Measurements from ENCODE around the gene PEX11A. TPM values are rescaled to one million over a fixed set of nuclear protein-coding genes. Genes with fewer than 3 reads are reported as not detected.

Gene PEX11A
- total RNA-seq, 2 experiments from 2014 or later, result 1.7 to 2.8 TPM

- CTCF ChIA-PET, result interaction anchor here (1.6 kb wide), 1 partner anchor 8 kb away, joined by 4 read pairs; no protein-coding TSS in a partner anchor
- H3K9me3 Mint-ChIP-seq, result no peaks in the 10 kb centered on the region
- DNase-seq, result no peak
- H3K4me1 Mint-ChIP-seq, result peaks cover 5% of the 10 kb centered on the region
- no peaks in the 10 kb centered on the region for H3K36me3 Mint-ChIP-seq (ENCODE audit: low read depth)
- no peak overlapping the region for H3K4me3 Mint-ChIP-seq
- POLR2A ChIA-PET, result no interaction called here
- peaks cover 36% of the 10 kb centered on the region for H3K27me3 Mint-ChIP-seq
- no peak overlapping the region for H3K27ac Mint-ChIP-seq
Measured at GRCh38 chr15:89662893-89663626, 27.5 kb downstream of the PEX11A start.

- no peak overlapping the region for H3K4me3 Mint-ChIP-seq
- peaks cover 1% of the 10 kb centered on the region for H3K36me3 Mint-ChIP-seq (ENCODE audit: low read depth)
- H3K27ac Mint-ChIP-seq, result no peak overlapping the region
- ChIA-PET POLR2A (no interaction called here), CTCF (interaction anchor here (0.7 to 1.3 kb wide), 2 partner anchors 12 to 20 kb away, joined by 3 read pairs; no protein-coding TSS in a partner anchor)
- peaks cover 55% of the 10 kb centered on the region for H3K27me3 Mint-ChIP-seq
- peaks cover 11% of the 10 kb centered on the region for H3K4me1 Mint-ChIP-seq
- DNase-seq, result no peak
- no peaks in the 10 kb centered on the region for H3K9me3 Mint-ChIP-seq
Measured at GRCh38 chr15:89660556-89660955, 30.0 kb downstream of the PEX11A start.

GRCh38 chr15:89659295-89659694, 31.3 kb downstream of the PEX11A start:
- H3K36me3 Mint-ChIP-seq (ENCODE audit: low read depth), result peaks cover 2% of the 10 kb centered on the region
- H3K4me3 Mint-ChIP-seq, result no peak overlapping the region
- no peaks in the 10 kb centered on the region for H3K9me3 Mint-ChIP-seq
- DNase-seq, result no peak
- ChIA-PET CTCF (interaction anchor here (0.6 kb wide), 1 partner anchor 86 kb away, joined by 3 read pairs; no protein-coding TSS in a partner anchor), POLR2A (no interaction called here)
- H3K27ac Mint-ChIP-seq, result no peak overlapping the region
- peaks cover 53% of the 10 kb centered on the region for H3K27me3 Mint-ChIP-seq
- peaks cover 13% of the 10 kb centered on the region for H3K4me1 Mint-ChIP-seq

- H3K27me3 Mint-ChIP-seq, result peaks cover 57% of the 10 kb centered on the region
- POLR2A ChIA-PET, result no interaction called here
Measured at GRCh38 chr15:89657686-89658200, 32.8 kb downstream of the PEX11A start.

GRCh38 chr15:89656116-89656815, 34.3 kb downstream of the PEX11A start:
- peaks cover 2% of the 10 kb centered on the region for H3K36me3 Mint-ChIP-seq (ENCODE audit: low read depth)
- DNase-seq, result no peak
- no peak overlapping the region for H3K27ac Mint-ChIP-seq
- POLR2A ChIA-PET, result no interaction called here
- peaks cover 57% of the 10 kb centered on the region for H3K27me3 Mint-ChIP-seq
- CTCF ChIA-PET, result no interaction called here
- no peaks in the 10 kb centered on the region for H3K9me3 Mint-ChIP-seq
- peaks cover 14% of the 10 kb centered on the region for H3K4me1 Mint-ChIP-seq
- H3K4me3 Mint-ChIP-seq, result peak overlapping the region; percentile 57

More at GRCh38 chr15:89657686-89658200, 32.8 kb downstream of the PEX11A start:
- Mint-ChIP-seq H3K4me1 (peaks cover 14% of the 10 kb centered on the region), H3K4me3 (no peak overlapping the region), H3K36me3 (ENCODE audit: low read depth) (peaks cover 2% of the 10 kb centered on the region), H3K27ac (no peak overlapping the region), H3K9me3 (no peaks in the 10 kb centered on the region)
- CTCF ChIA-PET, result interaction anchor here (1.2 kb wide), 1 partner anchor 135 kb away, joined by 3 read pairs; no protein-coding TSS in a partner anchor
- DNase-seq, result no peak

GRCh38 chr15:89654847-89655805, 35.4 kb downstream of the PEX11A start, which contains the start of gene KIF7:
Gene KIF7 (minus strand): TSS chr15:89655467. CDS start chr15:89652930, 2,537 bp downstream.
- ChIA-PET CTCF (no interaction called here), POLR2A (no interaction called here)
- Mint-ChIP-seq H3K27me3 (peaks cover 48% of the 10 kb centered on the region), H3K9me3 (no peaks in the 10 kb centered on the region), H3K27ac (peak within 1 kb of the TSS; percentile 47), H3K4me1 (peaks cover 14% of the 10 kb centered on the region), H3K4me3 (peak within 1 kb of the TSS; percentile 57), H3K36me3 (ENCODE audit: low read depth) (peaks cover 2% of the 10 kb centered on the region)
- DNase-seq, result no peak

- CTCF ChIA-PET, result no interaction called here
- Mint-ChIP-seq H3K27me3 (peaks cover 41% of the 10 kb centered on the region), H3K4me1 (peaks cover 14% of the 10 kb centered on the region), H3K36me3 (ENCODE audit: low read depth) (peaks cover 2% of the 10 kb centered on the region), H3K4me3 (peak overlapping the region; percentile 53), H3K27ac (no peak overlapping the region), H3K9me3 (no peaks in the 10 kb centered on the region)
- POLR2A ChIA-PET, result no interaction called here
- no peak for DNase-seq
Measured at GRCh38 chr15:89654301-89654761, 36.2 kb downstream of the PEX11A start.

GRCh38 chr15:89653578-89653977, 37.0 kb downstream of the PEX11A start:
- peaks cover 2% of the 10 kb centered on the region for H3K36me3 Mint-ChIP-seq (ENCODE audit: low read depth)
- CTCF ChIA-PET, result no interaction called here
- no peaks in the 10 kb centered on the region for H3K9me3 Mint-ChIP-seq

GRCh38 chr15:89652666-89653065, 37.9 kb downstream of the PEX11A start:
- Mint-ChIP-seq H3K27me3 (peaks cover 33% of the 10 kb centered on the region), H3K9me3 (no peaks in the 10 kb centered on the region), H3K36me3 (ENCODE audit: low read depth) (peaks cover 2% of the 10 kb centered on the region), H3K27ac (no peak overlapping the region), H3K4me3 (no peak overlapping the region), H3K4me1 (peaks cover 14% of the 10 kb centered on the region)
- no peak for DNase-seq
- POLR2A ChIA-PET, result no interaction called here
- CTCF ChIA-PET, result no interaction called here

More at GRCh38 chr15:89653578-89653977, 37.0 kb downstream of the PEX11A start:
- H3K4me3 Mint-ChIP-seq, result no peak overlapping the region
- H3K27ac Mint-ChIP-seq, result no peak overlapping the region
- H3K4me1 Mint-ChIP-seq, result peaks cover 14% of the 10 kb centered on the region
- no peak for DNase-seq
- POLR2A ChIA-PET, result no interaction called here
- H3K27me3 Mint-ChIP-seq, result peaks cover 35% of the 10 kb centered on the region

GRCh38 chr15:89652131-89652530, 38.4 kb downstream of the PEX11A start:
- Mint-ChIP-seq H3K4me3 (no peak overlapping the region), H3K9me3 (no peaks in the 10 kb centered on the region), H3K27me3 (peaks cover 30% of the 10 kb centered on the region), H3K36me3 (ENCODE audit: low read depth) (peaks cover 2% of the 10 kb centered on the region), H3K27ac (no peak overlapping the region), H3K4me1 (peaks cover 17% of the 10 kb centered on the region)
- DNase-seq, result no peak
- POLR2A ChIA-PET, result no interaction called here
- CTCF ChIA-PET, result no interaction called here

GRCh38 chr15:89649716-89650115, 40.8 kb downstream of the PEX11A start:
- Mint-ChIP-seq H3K4me1 (peaks cover 9% of the 10 kb centered on the region), H3K27me3 (peaks cover 12% of the 10 kb centered on the region), H3K4me3 (no peak overlapping the region), H3K9me3 (no peaks in the 10 kb centered on the region), H3K27ac (no peak overlapping the region), H3K36me3 (ENCODE audit: low read depth) (no peaks in the 10 kb centered on the region)
- no peak for DNase-seq
- CTCF ChIA-PET, result interaction anchor here (0.6 kb wide), 1 partner anchor 62 kb away, joined by 3 read pairs; no protein-coding TSS in a partner anchor
- POLR2A ChIA-PET, result no interaction called here

- DNase-seq, result no peak
- no peaks in the 10 kb centered on the region for H3K9me3 Mint-ChIP-seq
- H3K36me3 Mint-ChIP-seq (ENCODE audit: low read depth), result no peaks in the 10 kb centered on the region
- POLR2A ChIA-PET, result no interaction called here
- H3K4me1 Mint-ChIP-seq, result peaks cover 3% of the 10 kb centered on the region
- CTCF ChIA-PET, result interaction anchor here (0.6 kb wide), 1 partner anchor 63 kb away, joined by 3 read pairs; no protein-coding TSS in a partner anchor
- H3K4me3 Mint-ChIP-seq, result no peak overlapping the region
- peaks cover 6% of the 10 kb centered on the region for H3K27me3 Mint-ChIP-seq
- no peak overlapping the region for H3K27ac Mint-ChIP-seq
Measured at GRCh38 chr15:89649013-89649625, 41.4 kb downstream of the PEX11A start.
